Epithelial cell of proximal tubule (primary cell): ENCODE data around the gene CCND2. TPM values are rescaled to one million over a fixed set of nuclear protein-coding genes. Genes with fewer than 3 reads are reported as not detected.

Source experiments
- DNase-seq: peaks from one replicate; pipeline ENCODE4 v3.0.0-alpha.2; 2011; ENCODE audit warnings: low read depth
- H3K4me3 ChIP-seq: 2 replicates; pipeline ENCODE4 v1.5.1; 2011; ENCODE audit warnings: low read depth, mild to moderate bottlenecking, low read length
- CTCF ChIP-seq: conservative IDR thresholded peaks from 2 replicates; pipeline ENCODE4 v1.5.1; 2012; ENCODE audit warnings: low read depth, mild to moderate bottlenecking, low read length
- total RNA-seq: library from RNA; depleted of rRNA; stranded (reverse); fragments of >200 nt; gene quantifications from 2 replicates; pipeline ENCODE4 v1.2.3, GENCODE V29; 2015

CCND2 gene
- total RNA-seq = 6.4 and 14.8 TPM in 2 replicates

GRCh38 chr12:4273652-4274395, at the start of gene CCND2:
Gene CCND2 (plus strand): TSS chr12:4273762. CDS start chr12:4274041, 279 bp downstream.
- TF ChIP-seq CTCF = no peak
- H3K4me3 ChIP-seq = peak within 1 kb of the TSS; percentile 70
- DNase-seq = no peak

GRCh38 chr12:4224206-4224889, 49.2 kb upstream of the CCND2 start:
- no peak for TF ChIP-seq CTCF
- no peak for DNase-seq
- H3K4me3 ChIP-seq = no peak overlapping the region

- no peak for DNase-seq
- TF ChIP-seq CTCF = no peak
- no peak overlapping the region for H3K4me3 ChIP-seq
Measured at GRCh38 chr12:4225571-4225970, 48.0 kb upstream of the CCND2 start.

GRCh38 chr12:4227046-4227445, 46.5 kb upstream of the CCND2 start:
- no peak for DNase-seq
- H3K4me3 ChIP-seq = no peak overlapping the region
- TF ChIP-seq CTCF = no peak

- no peak for DNase-seq
- H3K4me3 ChIP-seq = no peak overlapping the region
- no peak for TF ChIP-seq CTCF
Measured at GRCh38 chr12:4228122-4228580, 45.4 kb upstream of the CCND2 start.

GRCh38 chr12:4230526-4230925, 43.0 kb upstream of the CCND2 start:
- no peak for TF ChIP-seq CTCF
- DNase-seq = no peak
- no peak overlapping the region for H3K4me3 ChIP-seq
